GM12801 (cell line): ENCODE data around the gene GBP7.

Experiments used
- TF ChIP-seq, protein P1 (sequence below): IDR thresholded peaks from one replicate; pipeline ENCODE4 v1.5.1; 2011; ENCODE audit warnings: control low read depth; ENCODE audit not compliant: insufficient read length; ENCODE audit errors: extremely low read depth

The GBP7 gene

GRCh38 chr1:89175601-89176256 lies at the start of gene GBP7:
Gene GBP7 (minus strand): TSS chr1:89176003. CDS start chr1:89171935, 4,068 bp downstream.
- TF ChIP-seq, protein P1, sequence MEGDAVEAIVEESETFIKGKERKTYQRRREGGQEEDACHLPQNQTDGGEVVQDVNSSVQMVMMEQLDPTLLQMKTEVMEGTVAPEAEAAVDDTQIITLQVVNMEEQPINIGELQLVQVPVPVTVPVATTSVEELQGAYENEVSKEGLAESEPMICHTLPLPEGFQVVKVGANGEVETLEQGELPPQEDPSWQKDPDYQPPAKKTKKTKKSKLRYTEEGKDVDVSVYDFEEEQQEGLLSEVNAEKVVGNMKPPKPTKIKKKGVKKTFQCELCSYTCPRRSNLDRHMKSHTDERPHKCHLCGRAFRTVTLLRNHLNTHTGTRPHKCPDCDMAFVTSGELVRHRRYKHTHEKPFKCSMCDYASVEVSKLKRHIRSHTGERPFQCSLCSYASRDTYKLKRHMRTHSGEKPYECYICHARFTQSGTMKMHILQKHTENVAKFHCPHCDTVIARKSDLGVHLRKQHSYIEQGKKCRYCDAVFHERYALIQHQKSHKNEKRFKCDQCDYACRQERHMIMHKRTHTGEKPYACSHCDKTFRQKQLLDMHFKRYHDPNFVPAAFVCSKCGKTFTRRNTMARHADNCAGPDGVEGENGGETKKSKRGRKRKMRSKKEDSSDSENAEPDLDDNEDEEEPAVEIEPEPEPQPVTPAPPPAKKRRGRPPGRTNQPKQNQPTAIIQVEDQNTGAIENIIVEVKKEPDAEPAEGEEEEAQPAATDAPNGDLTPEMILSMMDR = no peak

GRCh38 chr1:89221341-89221740 lies 45.5 kb upstream of the GBP7 start:
- TF ChIP-seq, protein P1 = no peak

- TF ChIP-seq, protein P1 = no peak
Measured at GRCh38 chr1:89213347-89213746, 37.5 kb upstream of the GBP7 start.

GRCh38 chr1:89211035-89211634 lies 35.3 kb upstream of the GBP7 start:
- TF ChIP-seq, protein P1 = no peak

- TF ChIP-seq, protein P1 = no peak
Measured at GRCh38 chr1:89206373-89206772, 30.6 kb upstream of the GBP7 start.

- TF ChIP-seq, protein P1 = no peak
Measured at GRCh38 chr1:89203166-89203565, 27.4 kb upstream of the GBP7 start.

- TF ChIP-seq, protein P1 = no peak
Measured at GRCh38 chr1:89201106-89201794, 25.4 kb upstream of the GBP7 start.
